Coronary artery (tissue), 2 donors: ENCODE data around the gene KLF15.

Source experiments
- DNase-seq: peaks from one replicate; pipeline ENCODE4 v3.0.0-alpha.2; 2017; ENCODE audit warnings: low spot score
- H3K27ac ChIP-seq, 2 donors: fragments of 200-600 bp; sonication (generic); one replicate each; pipeline ENCODE4 v1.5.1; 2016 to 2019
- H3K4me3 ChIP-seq: fragments of 200-600 bp; sonication (generic); 2 replicates; pipeline ENCODE4 v1.5.1; 2016; ENCODE audit warnings: mild to moderate bottlenecking, moderate library complexity
- TF ChIP-seq, protein P1 (sequence below): fragments of 200-600 bp; sonication (generic); IDR thresholded peaks from one replicate; pipeline ENCODE4 v1.5.1; 2019; ENCODE audit warnings: antibody characterized with exemption

Gene KLF15

DNA sequence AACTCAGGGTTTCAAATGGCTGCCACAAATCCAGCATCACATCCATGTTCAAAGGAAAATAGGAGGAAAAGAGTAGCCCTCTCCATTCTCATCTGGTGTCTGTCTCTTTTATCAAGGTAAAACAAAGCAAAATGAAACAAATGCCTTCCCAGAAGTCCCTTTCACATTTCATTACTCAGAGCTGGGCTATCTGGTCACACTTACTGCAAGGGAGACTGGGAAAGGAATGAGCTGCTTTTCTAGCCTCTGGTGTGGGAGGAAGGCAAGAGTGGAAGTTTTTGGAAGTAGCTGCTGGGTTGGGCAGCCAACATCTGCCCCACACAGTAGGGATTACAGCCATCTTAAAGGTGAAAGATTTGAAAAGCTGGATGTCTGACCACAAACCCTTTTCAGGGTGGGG, 51.8 kb downstream of the KLF15 start:
- no peak overlapping the region for H3K4me3 ChIP-seq
- TF ChIP-seq, protein P1, sequence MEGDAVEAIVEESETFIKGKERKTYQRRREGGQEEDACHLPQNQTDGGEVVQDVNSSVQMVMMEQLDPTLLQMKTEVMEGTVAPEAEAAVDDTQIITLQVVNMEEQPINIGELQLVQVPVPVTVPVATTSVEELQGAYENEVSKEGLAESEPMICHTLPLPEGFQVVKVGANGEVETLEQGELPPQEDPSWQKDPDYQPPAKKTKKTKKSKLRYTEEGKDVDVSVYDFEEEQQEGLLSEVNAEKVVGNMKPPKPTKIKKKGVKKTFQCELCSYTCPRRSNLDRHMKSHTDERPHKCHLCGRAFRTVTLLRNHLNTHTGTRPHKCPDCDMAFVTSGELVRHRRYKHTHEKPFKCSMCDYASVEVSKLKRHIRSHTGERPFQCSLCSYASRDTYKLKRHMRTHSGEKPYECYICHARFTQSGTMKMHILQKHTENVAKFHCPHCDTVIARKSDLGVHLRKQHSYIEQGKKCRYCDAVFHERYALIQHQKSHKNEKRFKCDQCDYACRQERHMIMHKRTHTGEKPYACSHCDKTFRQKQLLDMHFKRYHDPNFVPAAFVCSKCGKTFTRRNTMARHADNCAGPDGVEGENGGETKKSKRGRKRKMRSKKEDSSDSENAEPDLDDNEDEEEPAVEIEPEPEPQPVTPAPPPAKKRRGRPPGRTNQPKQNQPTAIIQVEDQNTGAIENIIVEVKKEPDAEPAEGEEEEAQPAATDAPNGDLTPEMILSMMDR = no peak
- no peak overlapping the region for H3K27ac ChIP-seq
- no peak for DNase-seq

DNA sequence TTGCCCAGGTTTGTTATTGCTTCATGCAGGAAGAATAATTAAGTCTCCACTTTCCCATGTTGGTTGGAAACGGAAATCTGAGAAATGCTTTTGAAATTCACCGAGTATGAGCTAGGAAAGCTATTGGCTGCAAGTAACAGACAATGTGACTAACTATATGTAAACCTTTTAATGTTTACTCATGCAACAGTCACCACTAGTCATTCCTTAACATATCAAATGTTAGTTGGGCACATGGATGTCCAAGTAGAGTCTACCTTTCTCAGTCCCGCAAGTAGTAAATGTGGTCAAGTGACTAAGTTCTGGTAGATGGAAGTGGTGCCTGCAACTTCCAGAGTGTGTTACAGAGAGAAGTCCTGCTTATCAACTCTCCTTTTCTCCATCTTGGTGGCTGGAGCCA, 52.5 kb downstream of the KLF15 start:
- TF ChIP-seq, protein P1 = no peak
- no peak overlapping the region for H3K27ac ChIP-seq
- H3K4me3 ChIP-seq = no peak overlapping the region
- no peak for DNase-seq

DNA sequence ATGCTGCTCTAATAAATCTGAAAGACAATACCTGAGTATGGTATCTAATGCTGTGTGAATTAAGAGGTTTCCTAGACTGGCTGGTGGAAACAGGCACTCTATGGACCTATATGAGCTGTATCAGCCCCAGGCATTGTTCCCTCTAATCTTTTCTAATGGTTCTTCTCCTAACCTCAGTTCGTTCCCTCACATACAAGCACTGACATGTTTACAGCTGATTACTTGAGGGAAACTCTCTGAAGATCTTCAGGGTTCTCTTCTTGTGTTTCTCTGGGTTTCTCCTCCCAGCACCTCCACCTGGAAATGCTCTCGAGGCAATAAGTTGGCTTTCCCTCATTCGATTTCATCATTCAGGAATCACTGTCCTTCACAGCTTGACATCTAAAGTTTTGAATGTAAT, 52.9 kb downstream of the KLF15 start:
- no peak for DNase-seq
- no peak overlapping the region for H3K4me3 ChIP-seq
- no peak overlapping the region for H3K27ac ChIP-seq
- TF ChIP-seq, protein P1 = no peak

DNA sequence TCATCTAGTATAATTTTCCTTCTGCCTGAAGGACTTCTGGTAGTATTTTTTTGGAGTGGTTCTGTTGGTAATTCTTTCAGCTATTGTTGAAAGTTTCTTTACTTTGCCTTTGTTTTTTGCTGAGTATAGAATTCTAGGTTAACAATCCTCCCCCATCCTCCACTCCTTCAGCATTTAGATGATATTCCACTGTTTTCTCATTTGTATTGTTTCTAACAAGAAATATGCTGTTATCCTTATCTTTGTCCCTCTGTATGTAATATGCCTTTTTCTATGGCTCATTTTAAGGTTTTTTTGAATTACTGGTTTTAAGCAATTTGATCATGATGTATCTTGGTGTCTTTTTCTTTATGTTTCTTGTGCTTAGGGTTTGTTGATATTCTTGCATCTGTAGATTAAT, 53.9 kb downstream of the KLF15 start:
- Histone ChIP-seq H3K27ac (no peak overlapping the region), H3K4me3 (no peak overlapping the region)
- TF ChIP-seq, protein P1 = no peak

DNA sequence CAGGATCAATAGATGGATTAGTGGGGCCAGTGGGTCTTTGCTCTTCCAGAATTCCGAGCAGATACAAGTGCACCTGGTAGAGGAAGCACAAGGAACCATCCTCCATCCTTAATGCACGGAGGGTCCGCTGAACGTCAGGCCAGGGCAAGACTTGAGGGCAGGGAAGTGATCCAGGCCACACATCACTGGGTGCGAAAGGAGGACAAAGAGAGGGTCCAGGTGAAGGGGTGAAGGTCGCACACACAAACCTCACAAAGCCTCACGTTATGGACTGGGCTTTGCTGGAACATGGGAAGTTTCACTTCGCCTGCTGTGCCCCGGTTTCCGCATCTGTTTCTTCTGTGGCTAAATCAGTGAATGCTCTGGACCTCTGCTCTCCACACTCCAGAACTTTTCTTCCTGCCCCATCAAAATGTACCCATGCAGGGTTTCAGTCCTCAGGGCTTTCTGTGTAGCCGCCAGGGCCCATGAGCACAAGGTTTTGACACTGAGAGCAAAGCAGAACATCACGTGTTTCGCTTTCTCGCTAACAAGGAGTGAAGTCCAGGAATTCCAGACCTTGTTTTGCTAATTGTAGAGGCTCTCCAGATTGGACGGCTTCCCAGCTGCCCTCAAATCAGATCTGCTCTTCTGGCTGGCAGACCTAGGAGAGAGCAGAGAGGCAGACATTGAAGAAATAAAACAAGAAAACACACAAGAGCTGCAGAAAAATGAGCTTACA, 56.3 kb downstream of the KLF15 start:
- TF ChIP-seq, protein P1 = no peak
- peak overlapping the region; percentile 5 to 62 for H3K27ac ChIP-seq
- no peak overlapping the region for H3K4me3 ChIP-seq
- DNase-seq = no peak

More for the DNA sequence above, 53.9 kb downstream of the KLF15 start:
- no peak for DNase-seq

DNA sequence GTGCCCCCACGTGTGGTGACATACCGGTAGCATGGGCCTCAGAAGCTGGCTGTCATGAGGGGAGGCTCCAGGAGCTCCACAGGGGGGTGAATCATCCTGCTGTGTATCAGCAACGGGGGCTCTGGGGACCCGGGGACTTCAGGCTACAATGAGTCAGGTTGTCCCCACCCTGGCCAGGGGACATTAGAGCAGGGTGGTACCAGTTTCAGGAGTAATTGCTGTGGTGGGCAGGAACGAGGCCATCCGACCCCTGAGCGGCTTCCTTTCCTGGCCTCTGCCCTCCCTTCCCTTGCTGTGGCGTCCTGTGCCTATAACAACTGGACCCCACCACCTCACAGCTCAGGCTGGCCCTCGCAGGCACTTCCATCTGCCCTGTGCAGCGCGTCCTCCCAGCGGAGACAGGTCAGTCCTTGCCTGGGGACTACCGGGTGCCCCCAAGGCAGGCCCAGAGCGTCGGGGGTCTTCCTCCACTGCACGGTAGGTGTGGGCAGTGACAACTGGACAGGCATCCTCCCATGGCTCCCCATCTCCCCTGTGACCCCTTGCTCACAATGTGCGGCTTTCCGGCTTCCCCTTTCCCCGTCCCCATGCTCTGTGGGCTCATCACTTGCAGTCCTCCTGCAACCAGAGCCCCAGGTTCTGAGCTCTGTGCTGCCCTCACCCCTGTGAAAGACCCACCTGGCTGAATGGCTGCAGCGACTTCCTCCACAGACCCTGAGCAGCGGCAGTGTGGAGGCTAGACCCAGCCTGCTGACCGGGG, 57.0 kb downstream of the KLF15 start:
- H3K4me3 ChIP-seq = no peak overlapping the region
- TF ChIP-seq, protein P1 = no peak
- peak overlapping the region in 1 of 2 donors; percentile 62 for H3K27ac ChIP-seq
- no peak for DNase-seq
